Small intestine (tissue), 7 donors: ENCODE data around the gene GNB2. TPM values are rescaled to one million over a fixed set of nuclear protein-coding genes. Genes with fewer than 3 reads are reported as not detected.

Experiments used
- DNase-seq, 2 donors: peaks; one replicate each; pipeline versions ENCODE4 v3.0.0 to v3.0.0-alpha.2; 2013
- FAIRE-seq: peaks from 2 replicates; lab custom pipeline; 2012; peaks lifted over from hg19 to GRCh38; lab: Jason Lieb, UNC
- H3K27ac ChIP-seq, 3 donors: one replicate each; pipeline ENCODE4 v1.5.1; 2013; ENCODE audit warnings: low read length in 2 of 3, mild to moderate bottlenecking in 2 of 3, control low read depth in 1 of 3, inconsistent platforms in 1 of 3, low read depth in 1 of 3, moderate library complexity in 1 of 3
- H3K27me3 ChIP-seq, 3 donors: one replicate each; pipeline ENCODE4 v1.6.1; 2013; ENCODE audit warnings: low read length in 3 of 3, inconsistent platforms in 1 of 3; ENCODE audit not compliant: control insufficient read depth in 3 of 3, insufficient read depth in 3 of 3
- H3K36me3 ChIP-seq, 3 donors: one replicate each; pipeline ENCODE4 v1.6.1; 2013; ENCODE audit warnings: low read length in 3 of 3, inconsistent platforms in 1 of 3, low read depth in 1 of 3, mild to moderate bottlenecking in 1 of 3, moderate library complexity in 1 of 3; ENCODE audit not compliant: control insufficient read depth in 3 of 3, insufficient read depth in 2 of 3
- H3K4me1 ChIP-seq, 3 donors: one replicate each; pipeline ENCODE4 v1.6.1; 2013; ENCODE audit warnings: low read length in 2 of 3, inconsistent platforms in 1 of 3, low read depth in 1 of 3, mild to moderate bottlenecking in 1 of 3, moderate library complexity in 1 of 3; ENCODE audit not compliant: control insufficient read depth in 3 of 3, insufficient read depth in 2 of 3
- H3K4me3 ChIP-seq, 3 donors: one replicate each; pipeline ENCODE4 v1.5.1; 2013; ENCODE audit warnings: low read length in 3 of 3, control low read depth in 1 of 3, inconsistent platforms in 1 of 3, low read depth in 1 of 3, mild to moderate bottlenecking in 1 of 3, moderate library complexity in 1 of 3
- H3K9me3 ChIP-seq, 2 donors: one replicate each; pipeline ENCODE4 v1.6.1; 2013; ENCODE audit warnings: low read depth in 1 of 2, low read length in 1 of 2; ENCODE audit not compliant: control insufficient read depth in 2 of 2, insufficient read depth in 1 of 2
- WGBS, 3 donors: extraction: QIAGEN DNeasy Blood & Tissue Kit; methylation state at CpG; one replicate each; pipeline ENCODE4 v1.1.7; 2013; 5-methylcytosine and 5-hydroxymethylcytosine counted together
- polyA plus RNA-seq, 4 donors: library from polyadenylated mRNA; stranded (reverse) in 3 of 4; unstranded in 1 of 4; fragments of 200-250 nt in 3 of 4; fragments of 120-200 nt in 1 of 4; gene quantifications; one replicate each; pipeline versions ENCODE4 v1.2.1 to v1.2.3, GENCODE V29; 2013
- donor health status: healthy with polysubstance abuse.
- donor health status: control.
- donor health status: control.
- donor health status: Bipolar disorder and iron deficiency.
- donor health status: healthy.

The GNB2 gene
- polyA plus RNA-seq, 4 donors: 179 to 214 (median 186) TPM

- H3K36me3 ChIP-seq: peaks cover 5 to 58% (median 10%) of the 10 kb centered on the region in 3 donors
- H3K4me1 ChIP-seq: peaks cover 0 to 40% (median 0%) of the 10 kb centered on the region in 3 donors
- 81 to 87% (median 83%) methylated on average over 21 to 23 of the region's 23 CpGs for WGBS, 3 donors
- no peak for FAIRE-seq
- H3K27me3 ChIP-seq: peaks cover 0 to 4% (median 0%) of the 10 kb centered on the region in 3 donors
- H3K27ac ChIP-seq: peak overlapping the region in 2 of 3 donors; percentile 19 to 40
- peak in 1 of 2 donors; percentile 11 for DNase-seq
- peak overlapping the region in 2 of 3 donors; percentile 98 to 100 for H3K4me3 ChIP-seq
- H3K9me3 ChIP-seq: no peaks in the 10 kb centered on the region
Measured at GRCh38 chr7:100676501-100677306, 3.2 kb downstream of the GNB2 start.

DNA sequence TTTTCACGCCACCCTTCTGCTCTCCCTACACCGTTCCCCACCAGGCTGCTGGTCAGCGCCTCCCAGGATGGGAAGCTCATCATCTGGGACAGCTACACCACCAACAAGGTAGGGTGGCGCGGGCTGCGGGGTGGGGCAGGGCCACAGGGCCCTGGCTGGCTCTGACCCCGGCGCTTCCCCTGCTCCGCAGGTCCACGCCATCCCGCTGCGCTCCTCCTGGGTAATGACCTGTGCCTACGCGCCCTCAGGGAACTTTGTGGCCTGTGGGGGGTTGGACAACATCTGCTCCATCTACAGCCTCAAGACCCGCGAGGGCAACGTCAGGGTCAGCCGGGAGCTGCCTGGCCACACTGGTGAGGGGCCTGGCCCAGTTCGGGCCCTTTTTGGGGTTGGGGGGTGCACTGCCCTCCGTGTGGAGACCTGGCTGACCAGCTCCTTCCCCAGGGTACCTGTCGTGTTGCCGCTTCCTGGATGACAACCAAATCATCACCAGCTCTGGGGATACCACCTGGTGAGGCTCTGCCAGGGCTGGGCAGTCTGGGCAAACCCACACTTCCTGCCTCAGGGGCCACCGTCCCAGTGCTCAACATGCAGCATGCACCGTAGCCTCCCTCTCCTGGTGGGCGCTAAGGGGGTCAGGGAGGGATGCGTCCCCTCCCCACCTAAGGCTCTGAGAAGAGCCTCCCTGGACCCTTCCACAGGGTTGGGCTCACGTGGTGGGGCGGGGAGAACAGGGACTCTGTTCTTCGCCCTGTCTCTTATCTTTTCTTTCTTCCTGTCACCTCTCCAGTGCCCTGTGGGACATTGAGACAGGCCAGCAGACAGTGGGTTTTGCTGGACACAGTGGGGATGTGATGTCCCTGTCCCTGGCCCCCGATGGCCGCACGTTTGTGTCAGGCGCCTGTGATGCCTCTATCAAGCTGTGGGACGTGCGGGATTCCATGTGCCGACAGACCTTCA lies 4.0 kb downstream of the GNB2 start:
- Histone ChIP-seq H3K36me3 (peaks cover 8 to 67% (median 10%) of the 10 kb centered on the region in 3 donors), H3K4me3 (no peak overlapping the region), H3K4me1 (peaks cover 0 to 40% (median 0%) of the 10 kb centered on the region in 3 donors), H3K27ac (peak overlapping the region in 1 of 3 donors; percentile 53), H3K27me3 (no peaks in the 10 kb centered on the region), H3K9me3 (no peaks in the 10 kb centered on the region)
- no peak for FAIRE-seq
- 87 to 90% (median 89%) methylated on average over 35 to 36 of the region's 36 CpGs for WGBS, 3 donors
- DNase-seq: peak in 1 of 2 donors; percentile 32

GRCh38 chr7:100678291-100678984 lies 4.9 kb downstream of the GNB2 start:
- WGBS, 3 donors: 81 to 87% (median 87%) methylated on average over 35 of the region's 35 CpGs
- DNase-seq (peak in 1 of 2 donors; percentile 18), FAIRE-seq (no peak)
- Histone ChIP-seq H3K4me3 (no peak overlapping the region), H3K4me1 (peaks cover 0 to 40% (median 0%) of the 10 kb centered on the region in 3 donors), H3K36me3 (peaks cover 12 to 75% (median 14%) of the 10 kb centered on the region in 3 donors), H3K9me3 (no peaks in the 10 kb centered on the region), H3K27ac (peak overlapping the region in 1 of 3 donors; percentile 53), H3K27me3 (no peaks in the 10 kb centered on the region)

- FAIRE-seq (no peak), DNase-seq (peak in 1 of 2 donors; percentile 59)
- peaks cover 0 to 40% (median 0%) of the 10 kb centered on the region in 3 donors for H3K4me1 ChIP-seq
- H3K9me3 ChIP-seq: no peaks in the 10 kb centered on the region
- peaks cover 17 to 84% (median 18%) of the 10 kb centered on the region in 3 donors for H3K36me3 ChIP-seq
- H3K4me3 ChIP-seq: no peak overlapping the region
- H3K27ac ChIP-seq: peak overlapping the region in 1 of 3 donors; percentile 53
- H3K27me3 ChIP-seq: no peaks in the 10 kb centered on the region
- WGBS, 3 donors: 71 to 74% (median 71%) methylated on average over 12 to 13 of the region's 13 CpGs
Measured at GRCh38 chr7:100679129-100679926, 5.8 kb downstream of the GNB2 start.

GRCh38 chr7:100679927-100680575 lies 6.5 kb downstream of the GNB2 start:
- DNase-seq (peak in 1 of 2 donors; percentile 15), FAIRE-seq (no peak)
- no peak overlapping the region for H3K4me3 ChIP-seq
- 67 to 79% (median 74%) methylated on average over 13 of the region's 13 CpGs for WGBS, 3 donors
- H3K36me3 ChIP-seq: peaks cover 18 to 88% (median 22%) of the 10 kb centered on the region in 3 donors
- H3K4me1 ChIP-seq: peaks cover 0 to 40% (median 0%) of the 10 kb centered on the region in 3 donors
- H3K27me3 ChIP-seq: no peaks in the 10 kb centered on the region
- H3K9me3 ChIP-seq: no peaks in the 10 kb centered on the region
- peak overlapping the region in 2 of 3 donors; percentile 33 to 53 for H3K27ac ChIP-seq

DNA sequence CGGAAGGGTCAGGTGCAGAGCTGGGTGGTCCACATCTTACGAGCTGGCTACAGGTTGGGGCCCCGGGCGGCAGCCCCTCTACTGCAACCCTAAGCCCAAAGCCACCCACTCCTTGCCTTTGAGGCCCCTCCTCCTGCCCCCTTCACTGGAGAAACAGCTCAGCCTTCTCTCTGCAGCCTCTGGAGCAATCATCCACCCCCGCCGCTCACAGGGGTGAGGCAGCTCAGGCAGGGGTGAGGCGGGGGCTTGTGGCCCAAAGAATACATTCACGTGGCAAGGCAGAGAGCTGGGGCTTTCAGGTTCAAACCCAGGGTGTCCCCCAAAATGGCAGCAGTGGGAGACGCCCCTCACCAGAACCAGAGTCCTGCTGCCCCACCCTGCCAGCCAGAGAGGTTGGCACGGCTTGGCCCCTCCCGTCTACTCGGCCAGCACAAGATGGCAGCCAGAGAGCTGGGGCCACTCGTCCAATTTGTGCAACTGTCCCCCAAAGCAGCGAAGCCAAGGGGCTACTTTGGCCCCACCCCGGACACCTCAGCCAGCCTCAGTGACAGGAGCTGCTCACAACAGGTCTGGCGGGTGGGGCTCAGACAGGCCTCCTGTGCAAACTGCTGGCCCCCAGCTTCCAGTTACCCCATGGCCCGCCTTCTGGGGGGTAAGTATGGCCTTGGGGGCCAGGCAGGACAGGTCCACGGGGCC lies 7.2 kb downstream of the GNB2 start:
- 80 to 83% (median 80%) methylated on average over 18 of the region's 18 CpGs for WGBS, 3 donors
- Histone ChIP-seq H3K27me3 (no peaks in the 10 kb centered on the region), H3K4me3 (no peak overlapping the region), H3K36me3 (peaks cover 20 to 95% (median 22%) of the 10 kb centered on the region in 3 donors), H3K27ac (peak overlapping the region in 1 of 3 donors; percentile 33), H3K4me1 (peaks cover 0 to 40% (median 0%) of the 10 kb centered on the region in 3 donors), H3K9me3 (no peaks in the 10 kb centered on the region)
- DNase-seq: no peak
- FAIRE-seq: no peak
